Measurements from ENCODE around the gene OCLN. TPM values are rescaled to one million over a fixed set of nuclear protein-coding genes. Genes with fewer than 3 reads are reported as not detected.
A peak's percentile ranks its signal among the peaks of the same experiment; 100 is the strongest.
"Not testable (repeated sequence)": the region's sequence is repeated elsewhere in the genome, so short reads cannot be mapped to it uniquely, and the experiment has no call there.

OCLN gene, protein sequence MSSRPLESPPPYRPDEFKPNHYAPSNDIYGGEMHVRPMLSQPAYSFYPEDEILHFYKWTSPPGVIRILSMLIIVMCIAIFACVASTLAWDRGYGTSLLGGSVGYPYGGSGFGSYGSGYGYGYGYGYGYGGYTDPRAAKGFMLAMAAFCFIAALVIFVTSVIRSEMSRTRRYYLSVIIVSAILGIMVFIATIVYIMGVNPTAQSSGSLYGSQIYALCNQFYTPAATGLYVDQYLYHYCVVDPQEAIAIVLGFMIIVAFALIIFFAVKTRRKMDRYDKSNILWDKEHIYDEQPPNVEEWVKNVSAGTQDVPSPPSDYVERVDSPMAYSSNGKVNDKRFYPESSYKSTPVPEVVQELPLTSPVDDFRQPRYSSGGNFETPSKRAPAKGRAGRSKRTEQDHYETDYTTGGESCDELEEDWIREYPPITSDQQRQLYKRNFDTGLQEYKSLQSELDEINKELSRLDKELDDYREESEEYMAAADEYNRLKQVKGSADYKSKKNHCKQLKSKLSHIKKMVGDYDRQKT
- 3.2 to 9.0 TPM (median 7.7 TPM) in 3 replicates for total RNA-seq
- long read RNA-seq, transcript OCLN-202 (9 exons, 1,748 nt) = major isoform, 6 of 7 reads
- long read RNA-seq, partial matches to known transcripts = 0 of 7 reads
- long read RNA-seq, other reads (novel, unspliced or antisense) = 1 of 7 reads

DNA sequence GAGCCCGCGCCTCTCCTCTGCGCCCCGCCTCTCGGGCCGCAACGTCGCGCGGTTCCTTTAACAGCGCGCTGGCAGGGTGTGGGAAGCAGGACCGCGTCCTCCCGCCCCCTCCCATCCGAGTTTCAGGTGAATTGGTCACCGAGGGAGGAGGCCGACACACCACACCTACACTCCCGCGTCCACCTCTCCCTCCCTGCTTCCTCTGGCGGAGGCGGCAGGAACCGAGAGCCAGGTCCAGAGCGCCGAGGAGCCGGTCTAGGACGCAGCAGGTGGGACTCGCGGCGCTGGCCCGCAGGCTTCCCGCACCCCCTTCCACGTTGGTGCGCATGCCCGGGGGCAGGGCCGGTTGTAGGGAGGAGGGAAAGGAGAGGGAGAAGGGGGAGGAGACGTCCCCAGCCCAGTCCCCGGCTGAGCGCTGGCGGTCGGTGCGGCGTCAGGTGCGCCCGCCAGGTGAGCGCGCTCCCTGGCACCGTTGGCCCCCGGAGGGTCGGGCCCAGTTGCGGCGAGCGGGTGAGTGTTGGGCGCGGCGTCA lies at the start of gene OCLN:
Gene OCLN, plus strand, starts transcription at position 400 of the 532 bp plus-strand sequence. CDS start 11,455 bp downstream, outside the sequence.
- Mint-ChIP-seq H3K27ac (ENCODE audit: unreplicated experiment) (peak within 1 kb of the TSS; percentile 54), H3K36me3 (ENCODE audit: low read depth) (no peaks in the 10 kb centered on the region), H3K27me3 (ENCODE audit: low read depth) (peaks cover 15% of the 10 kb centered on the region), H3K9me3 (ENCODE audit: low read depth) (no peaks in the 10 kb centered on the region), H3K4me1 (ENCODE audit: low read depth) (peaks cover 12% of the 10 kb centered on the region), H3K4me3 (ENCODE audit: unreplicated experiment) (peak within 1 kb of the TSS; percentile 80)
- DNase-seq (ENCODE audit: low spot score) = no peak
- TF ChIP-seq, protein P1, sequence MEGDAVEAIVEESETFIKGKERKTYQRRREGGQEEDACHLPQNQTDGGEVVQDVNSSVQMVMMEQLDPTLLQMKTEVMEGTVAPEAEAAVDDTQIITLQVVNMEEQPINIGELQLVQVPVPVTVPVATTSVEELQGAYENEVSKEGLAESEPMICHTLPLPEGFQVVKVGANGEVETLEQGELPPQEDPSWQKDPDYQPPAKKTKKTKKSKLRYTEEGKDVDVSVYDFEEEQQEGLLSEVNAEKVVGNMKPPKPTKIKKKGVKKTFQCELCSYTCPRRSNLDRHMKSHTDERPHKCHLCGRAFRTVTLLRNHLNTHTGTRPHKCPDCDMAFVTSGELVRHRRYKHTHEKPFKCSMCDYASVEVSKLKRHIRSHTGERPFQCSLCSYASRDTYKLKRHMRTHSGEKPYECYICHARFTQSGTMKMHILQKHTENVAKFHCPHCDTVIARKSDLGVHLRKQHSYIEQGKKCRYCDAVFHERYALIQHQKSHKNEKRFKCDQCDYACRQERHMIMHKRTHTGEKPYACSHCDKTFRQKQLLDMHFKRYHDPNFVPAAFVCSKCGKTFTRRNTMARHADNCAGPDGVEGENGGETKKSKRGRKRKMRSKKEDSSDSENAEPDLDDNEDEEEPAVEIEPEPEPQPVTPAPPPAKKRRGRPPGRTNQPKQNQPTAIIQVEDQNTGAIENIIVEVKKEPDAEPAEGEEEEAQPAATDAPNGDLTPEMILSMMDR (IDR thresholded peaks at IDR 0.05) = no peak

DNA sequence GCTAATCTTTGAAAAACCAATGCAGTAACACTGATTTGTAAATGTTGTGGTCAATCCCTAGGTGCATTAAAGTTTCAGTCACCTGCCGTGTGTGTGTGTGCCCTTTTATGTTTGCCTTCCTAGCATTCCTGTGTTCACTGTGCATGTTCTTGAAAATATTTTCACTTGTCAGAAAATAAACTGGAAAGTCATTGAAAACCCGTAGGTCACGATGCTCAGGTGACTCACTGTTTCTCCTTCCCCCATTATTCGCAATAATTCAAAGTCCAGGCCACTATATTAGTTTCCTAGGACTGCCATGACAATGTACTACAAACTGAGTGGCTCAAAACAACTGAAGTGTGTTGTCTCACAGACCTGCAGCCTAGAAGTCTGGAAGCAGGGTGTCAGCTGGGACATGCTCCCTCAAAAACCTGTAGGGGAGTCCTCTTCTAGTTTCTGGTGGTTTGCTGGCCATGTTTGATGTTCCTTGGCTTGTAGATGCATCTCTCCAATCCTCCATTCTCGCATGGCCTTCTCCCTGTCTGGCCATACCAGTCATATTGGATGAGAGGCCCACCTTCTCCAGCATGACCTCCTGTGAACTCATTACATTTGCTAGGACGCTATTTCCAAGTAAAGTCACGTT lies 48.3 kb upstream of the OCLN start:
- DNase-seq (ENCODE audit: low spot score) = no peak
- TF ChIP-seq, protein P1 (IDR thresholded peaks at IDR 0.05) = no peak
- peaks cover 9% of the 10 kb centered on the region for H3K4me1 Mint-ChIP-seq (ENCODE audit: low read depth)
- no peaks in the 10 kb centered on the region for H3K36me3 Mint-ChIP-seq (ENCODE audit: low read depth)
- H3K4me3 Mint-ChIP-seq (ENCODE audit: unreplicated experiment) = no peak overlapping the region
- H3K9me3 Mint-ChIP-seq (ENCODE audit: low read depth) = no peaks in the 10 kb centered on the region
- no peak overlapping the region for H3K27ac Mint-ChIP-seq (ENCODE audit: unreplicated experiment)
- no peaks in the 10 kb centered on the region for H3K27me3 Mint-ChIP-seq (ENCODE audit: low read depth)

DNA sequence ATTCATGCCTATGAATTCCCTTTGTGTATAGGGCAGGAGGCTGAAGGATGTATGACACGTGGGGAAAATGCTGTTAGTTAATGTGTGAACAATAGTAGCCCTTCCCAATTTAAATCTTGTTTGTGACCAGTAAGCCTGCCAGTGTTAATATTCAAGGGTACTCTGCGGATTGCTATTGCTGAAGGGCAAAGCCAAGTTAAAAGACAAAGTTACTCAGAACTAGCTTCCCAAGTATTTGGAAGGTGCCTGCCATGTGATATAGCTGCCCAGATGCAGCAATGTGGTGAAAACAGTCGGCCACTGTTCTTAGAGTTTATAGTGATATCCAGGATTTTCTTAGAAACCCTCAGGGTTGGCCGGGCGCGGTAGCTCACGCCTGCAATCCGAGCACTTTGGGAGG lies 43.1 kb upstream of the OCLN start:
- Mint-ChIP-seq H3K9me3 (ENCODE audit: low read depth) (no peaks in the 10 kb centered on the region), H3K4me3 (ENCODE audit: unreplicated experiment) (no peak overlapping the region), H3K27ac (ENCODE audit: unreplicated experiment) (no peak overlapping the region), H3K27me3 (ENCODE audit: low read depth) (no peaks in the 10 kb centered on the region), H3K4me1 (ENCODE audit: low read depth) (peaks cover 3% of the 10 kb centered on the region), H3K36me3 (ENCODE audit: low read depth) (no peaks in the 10 kb centered on the region)
- TF ChIP-seq, protein P1 (IDR thresholded peaks at IDR 0.05) = no peak
- DNase-seq (ENCODE audit: low spot score) = no peak

DNA sequence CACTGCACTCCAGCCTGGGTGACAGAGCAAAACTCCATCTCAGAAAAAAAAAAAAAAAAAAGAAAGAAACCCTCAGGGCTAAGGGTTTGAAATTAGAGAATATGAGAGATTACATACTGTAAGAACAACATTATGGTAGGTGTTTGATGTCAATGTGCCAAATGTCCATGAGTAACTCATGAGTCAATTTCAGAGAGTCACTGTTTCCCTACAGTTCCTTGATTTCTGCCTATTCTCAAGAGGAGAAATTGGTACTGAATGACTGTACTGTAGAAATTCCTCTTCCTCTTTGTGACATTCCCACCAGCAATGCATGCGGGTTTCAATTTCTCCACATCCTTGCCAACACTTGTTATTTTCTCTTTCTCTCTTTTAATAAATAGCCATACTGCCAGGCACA lies 42.5 kb upstream of the OCLN start:
- Mint-ChIP-seq H3K9me3 (ENCODE audit: low read depth) (no peaks in the 10 kb centered on the region), H3K36me3 (ENCODE audit: low read depth) (no peaks in the 10 kb centered on the region), H3K4me1 (ENCODE audit: low read depth) (peaks cover 3% of the 10 kb centered on the region), H3K4me3 (ENCODE audit: unreplicated experiment) (no peak overlapping the region), H3K27ac (ENCODE audit: unreplicated experiment) (peak overlapping the region; percentile 55), H3K27me3 (ENCODE audit: low read depth) (no peaks in the 10 kb centered on the region)
- TF ChIP-seq, protein P1 (IDR thresholded peaks at IDR 0.05) = no peak
- DNase-seq (ENCODE audit: low spot score) = no peak

DNA sequence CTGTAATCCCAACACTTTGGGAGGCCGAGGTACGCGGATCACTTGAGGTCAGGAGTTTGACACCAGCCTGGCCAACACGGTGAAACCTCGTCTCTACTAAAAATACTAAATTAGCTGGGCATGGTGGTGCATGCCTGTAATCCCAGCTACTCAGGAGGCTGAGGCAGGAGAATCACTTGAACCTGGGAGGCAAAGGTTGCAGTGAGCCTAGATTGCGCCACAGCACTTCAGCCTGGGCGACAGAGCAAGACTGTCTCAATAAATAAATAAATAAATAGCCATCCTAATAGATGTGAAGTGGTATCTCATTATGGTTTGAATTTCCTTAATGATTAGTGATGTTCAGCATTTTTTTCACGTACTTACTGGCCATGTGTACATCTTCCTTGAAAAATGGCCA lies 42.1 kb upstream of the OCLN start:
- H3K4me1 Mint-ChIP-seq (ENCODE audit: low read depth); H3K4me3 Mint-ChIP-seq (ENCODE audit: unreplicated experiment); DNase-seq (ENCODE audit: low spot score); H3K36me3 Mint-ChIP-seq (ENCODE audit: low read depth); H3K9me3 Mint-ChIP-seq (ENCODE audit: low read depth); H3K27me3 Mint-ChIP-seq (ENCODE audit: low read depth): not testable (repeated sequence)
- peak overlapping the region; percentile 55 for H3K27ac Mint-ChIP-seq (ENCODE audit: unreplicated experiment)
